ENCODE measurements around the gene RNF144B. TPM values are rescaled to one million over a fixed set of nuclear protein-coding genes. Genes with fewer than 3 reads are reported as not detected.

Gene RNF144B
- polyA plus RNA-seq, 2 of the 4 experiments (the other 2 are of a cell fraction), result 0.36 to 0.49 TPM

DNA sequence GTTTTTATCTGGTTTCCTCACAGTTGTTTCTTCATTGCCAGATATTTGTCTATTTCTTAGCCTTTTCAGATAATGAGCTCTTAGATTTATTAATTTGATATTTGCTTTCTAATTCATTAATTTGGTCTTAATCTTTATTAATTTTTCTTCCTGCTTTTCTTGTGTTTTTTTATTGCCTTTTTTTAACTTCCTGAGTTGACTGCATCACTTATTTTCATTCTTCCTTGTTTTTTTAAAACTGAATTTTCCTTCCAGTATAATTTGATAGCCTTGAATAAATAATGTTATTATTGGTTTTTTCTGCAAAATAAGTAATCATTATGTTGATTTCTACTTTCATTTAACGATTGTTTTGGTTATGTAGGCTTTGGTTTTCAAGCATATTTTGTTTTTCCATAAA lies 91.5 kb downstream of the RNF144B start:
- Histone ChIP-seq H3K9me3 (no peaks in the 10 kb centered on the region), H3K4me2 (no peak overlapping the region), H3K4me3 (no peak overlapping the region), H3K27ac (no peak overlapping the region), H3K4me1 (no peaks in the 10 kb centered on the region)
- ChIA-PET POLR2A (no interaction called here), CTCF (no interaction called here)
- DNase-seq (ENCODE audit: low read depth in 1 of 2, low spot score in 1 of 2) (no peak), ATAC-seq (no peak), FAIRE-seq (no peak)
- TF ChIP-seq RARB (CRISPR knock-in tag; IDR thresholded peaks at IDR 0.05), result no peak
- TF ChIP-seq, protein P1, sequence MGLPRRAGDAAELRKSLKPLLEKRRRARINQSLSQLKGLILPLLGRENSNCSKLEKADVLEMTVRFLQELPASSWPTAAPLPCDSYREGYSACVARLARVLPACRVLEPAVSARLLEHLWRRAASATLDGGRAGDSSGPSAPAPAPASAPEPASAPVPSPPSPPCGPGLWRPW (IDR thresholded peaks at IDR 0.05), result no peak
- no peak for TF ChIP-seq KDM5A (IDR thresholded peaks at IDR 0.05)
- no peak for TF ChIP-seq ZNF302 (CRISPR knock-in tag; IDR thresholded peaks at IDR 0.05)
- 4% methylated on average over 1 of the region's 1 CpG for WGBS (ENCODE audit: missing lambda C conversion rate)

DNA sequence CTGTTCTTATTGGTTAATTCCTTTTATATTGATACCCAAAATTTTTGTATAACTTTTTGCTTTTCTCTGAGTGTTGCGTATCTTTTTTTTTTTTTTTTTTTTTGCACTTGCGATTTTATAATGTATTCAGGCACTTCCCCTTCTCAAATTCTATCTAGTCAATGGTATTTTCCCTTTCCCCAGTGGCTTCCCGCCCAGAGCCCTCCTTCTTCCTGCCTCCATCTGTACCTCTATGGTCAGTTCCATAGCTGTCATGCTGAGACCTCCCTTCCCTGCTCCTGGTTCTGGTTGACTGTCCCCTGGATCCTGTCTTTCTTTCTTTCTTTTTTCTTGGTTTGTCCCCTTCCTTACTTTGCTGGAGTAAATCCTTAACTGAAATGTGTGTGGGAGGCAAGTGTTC lies 94.7 kb downstream of the RNF144B start:
- Histone ChIP-seq H3K9me3 (no peaks in the 10 kb centered on the region), H3K4me3 (no peak overlapping the region), H3K27ac (no peak overlapping the region), H3K4me1 (no peaks in the 10 kb centered on the region), H3K4me2 (no peak overlapping the region)
- ATAC-seq, result no peak
- CTCF ChIA-PET, result interaction anchor here (0.6 kb wide), 2 partner anchors 57 to 381 kb away, joined by 3 read pairs; no protein-coding TSS in a partner anchor
- WGBS (ENCODE audit: missing lambda C conversion rate), result 61% methylated on average over 3 of the region's 3 CpGs
- TF ChIP-seq TFCP2L1 (CRISPR knock-in tag; IDR thresholded peaks at IDR 0.05) (no peak), RNF2 (IDR thresholded peaks at IDR 0.05; ENCODE audit: borderline replicate concordance, low read depth) (no peak), ZC3H11A (IDR thresholded peaks at IDR 0.05) (no peak), GATA3 (IDR thresholded peaks at IDR 0.05; ENCODE audit: borderline replicate concordance) (no peak), SREBF2 (IDR thresholded peaks at IDR 0.05) (no peak), POLR2A (IDR thresholded peaks at IDR 0.05; ENCODE audit: low read length) (no peak), EHF (CRISPR knock-in tag; IDR thresholded peaks at IDR 0.05) (no peak), RFX5 (IDR thresholded peaks at IDR 0.05) (no peak)
- POLR2A ChIA-PET, result no interaction called here
- FAIRE-seq, result no peak
- DNase-seq (ENCODE audit: low read depth in 1 of 2, low spot score in 1 of 2), result no peak

DNA sequence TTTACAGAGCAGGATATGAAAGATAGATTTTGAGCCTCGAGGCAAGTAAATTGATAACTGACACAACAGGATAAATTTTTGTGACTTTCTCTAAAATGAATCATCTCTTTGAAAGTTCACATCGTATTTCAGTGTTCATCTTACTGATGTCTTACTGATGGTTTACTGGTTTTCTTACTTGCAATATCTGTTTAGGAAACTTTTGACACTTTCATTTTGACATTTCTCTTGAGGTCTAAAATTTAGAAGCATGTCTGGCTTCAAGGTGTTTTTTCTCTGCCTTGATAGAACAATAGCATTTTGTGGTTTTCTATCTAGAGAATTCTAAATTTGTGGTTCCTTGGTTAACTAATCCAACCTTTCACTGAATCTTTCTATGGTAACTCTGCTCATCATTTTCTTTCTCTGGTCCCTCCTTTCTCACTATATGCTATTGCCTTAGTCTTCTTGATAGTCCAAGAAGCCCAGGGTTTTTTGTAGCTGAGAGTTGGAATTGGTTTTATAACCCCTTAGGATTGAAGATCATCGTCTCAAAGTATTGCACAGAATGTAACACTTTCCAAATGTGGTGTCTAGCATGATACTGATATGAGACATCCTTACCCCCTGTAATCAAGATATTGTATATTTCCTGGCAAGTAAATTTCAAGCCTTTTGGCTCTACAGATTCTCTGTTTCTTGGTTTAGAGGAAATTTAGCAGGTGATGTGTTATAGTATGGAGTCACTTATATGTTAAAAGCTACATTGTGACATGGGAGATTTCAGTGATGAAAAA lies 98.7 kb downstream of the RNF144B start:
- TF ChIP-seq, protein P2, sequence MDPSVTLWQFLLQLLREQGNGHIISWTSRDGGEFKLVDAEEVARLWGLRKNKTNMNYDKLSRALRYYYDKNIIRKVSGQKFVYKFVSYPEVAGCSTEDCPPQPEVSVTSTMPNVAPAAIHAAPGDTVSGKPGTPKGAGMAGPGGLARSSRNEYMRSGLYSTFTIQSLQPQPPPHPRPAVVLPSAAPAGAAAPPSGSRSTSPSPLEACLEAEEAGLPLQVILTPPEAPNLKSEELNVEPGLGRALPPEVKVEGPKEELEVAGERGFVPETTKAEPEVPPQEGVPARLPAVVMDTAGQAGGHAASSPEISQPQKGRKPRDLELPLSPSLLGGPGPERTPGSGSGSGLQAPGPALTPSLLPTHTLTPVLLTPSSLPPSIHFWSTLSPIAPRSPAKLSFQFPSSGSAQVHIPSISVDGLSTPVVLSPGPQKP (IDR thresholded peaks at IDR 0.05; ENCODE audit: low read depth, low read length), result no peak
- no peak for TF ChIP-seq CEBPB (IDR thresholded peaks at IDR 0.05)
- TF ChIP-seq ZC3H11A (IDR thresholded peaks at IDR 0.05), result no peak
- no peak for TF ChIP-seq ZFP36 (IDR thresholded peaks at IDR 0.05; ENCODE audit: borderline replicate concordance, partially characterized antibody)
- no peak for TF ChIP-seq CBX8 (IDR thresholded peaks at IDR 0.05)
- TF ChIP-seq, protein P3, sequence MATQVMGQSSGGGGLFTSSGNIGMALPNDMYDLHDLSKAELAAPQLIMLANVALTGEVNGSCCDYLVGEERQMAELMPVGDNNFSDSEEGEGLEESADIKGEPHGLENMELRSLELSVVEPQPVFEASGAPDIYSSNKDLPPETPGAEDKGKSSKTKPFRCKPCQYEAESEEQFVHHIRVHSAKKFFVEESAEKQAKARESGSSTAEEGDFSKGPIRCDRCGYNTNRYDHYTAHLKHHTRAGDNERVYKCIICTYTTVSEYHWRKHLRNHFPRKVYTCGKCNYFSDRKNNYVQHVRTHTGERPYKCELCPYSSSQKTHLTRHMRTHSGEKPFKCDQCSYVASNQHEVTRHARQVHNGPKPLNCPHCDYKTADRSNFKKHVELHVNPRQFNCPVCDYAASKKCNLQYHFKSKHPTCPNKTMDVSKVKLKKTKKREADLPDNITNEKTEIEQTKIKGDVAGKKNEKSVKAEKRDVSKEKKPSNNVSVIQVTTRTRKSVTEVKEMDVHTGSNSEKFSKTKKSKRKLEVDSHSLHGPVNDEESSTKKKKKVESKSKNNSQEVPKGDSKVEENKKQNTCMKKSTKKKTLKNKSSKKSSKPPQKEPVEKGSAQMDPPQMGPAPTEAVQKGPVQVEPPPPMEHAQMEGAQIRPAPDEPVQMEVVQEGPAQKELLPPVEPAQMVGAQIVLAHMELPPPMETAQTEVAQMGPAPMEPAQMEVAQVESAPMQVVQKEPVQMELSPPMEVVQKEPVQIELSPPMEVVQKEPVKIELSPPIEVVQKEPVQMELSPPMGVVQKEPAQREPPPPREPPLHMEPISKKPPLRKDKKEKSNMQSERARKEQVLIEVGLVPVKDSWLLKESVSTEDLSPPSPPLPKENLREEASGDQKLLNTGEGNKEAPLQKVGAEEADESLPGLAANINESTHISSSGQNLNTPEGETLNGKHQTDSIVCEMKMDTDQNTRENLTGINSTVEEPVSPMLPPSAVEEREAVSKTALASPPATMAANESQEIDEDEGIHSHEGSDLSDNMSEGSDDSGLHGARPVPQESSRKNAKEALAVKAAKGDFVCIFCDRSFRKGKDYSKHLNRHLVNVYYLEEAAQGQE (IDR thresholded peaks at IDR 0.05), result no peak
- no peak for TF ChIP-seq CHD2 (IDR thresholded peaks at IDR 0.05; ENCODE audit: low read length, partially characterized antibody)
- TF ChIP-seq JUNB (IDR thresholded peaks at IDR 0.05), result no peak
- no peak for TF ChIP-seq HOXB5 (CRISPR knock-in tag; IDR thresholded peaks at IDR 0.05)
- POLR2A ChIA-PET, result no interaction called here
- WGBS (ENCODE audit: missing lambda C conversion rate), result 13% methylated on average over 2 of the region's 3 CpGs
- ATAC-seq, result no peak
- no peaks in the 10 kb centered on the region for H3K4me1 ChIP-seq
- CTCF ChIA-PET, result interaction anchor here (0.6 to 1.6 kb wide), 3 partner anchors 19 to 162 kb away, joined by 3 to 4 read pairs (median 3); no protein-coding TSS in a partner anchor
- no peak for DNase-seq (ENCODE audit: low read depth in 1 of 2, low spot score in 1 of 2)
- no peak for FAIRE-seq
- no peak overlapping the region for H3K4me2 ChIP-seq
- H3K4me3 ChIP-seq, result no peak overlapping the region
- H3K27ac ChIP-seq, result no peak overlapping the region
- no peaks in the 10 kb centered on the region for H3K9me3 ChIP-seq
